HepG2 (cell line): ENCODE results near the gene LRP5. TPM values are rescaled to one million over a fixed set of nuclear protein-coding genes. Genes with fewer than 3 reads are reported as not detected.

Experiments used
- ATAC-seq: fragments of 200-7000 bp; cut with Tn5 transposase; 3 replicates; pipeline ENCODE4 v1.9.1; 2020; ENCODE audit warnings: mild to moderate bottlenecking, moderate library complexity
- BruUV-seq: library from RNA; stranded (reverse); fragments of 400-500 nt; replicated peaks from 2 replicates; lab custom pipeline; 2021; lab: Mats Ljungman, UMichigan
- CTCF ChIA-PET: fragments of 300-600 bp; formaldehyde crosslinking; extraction: SDS; loops from one replicate; lab custom pipeline; 2021; ENCODE audit warnings: low total read pairs, inconsistent platforms, low intra/inter-chr PET ratio; lab: Yijun Ruan, JAX
- POLR2A ChIA-PET: fragments of 350-600 bp; sonication (Branson Sonifier 250); formaldehyde crosslinking; loops from one replicate; lab custom pipeline; 2020; ENCODE audit warnings: antibody characterized with exemption, inconsistent platforms; lab: Yijun Ruan, JAX
- DNase-seq: peaks from one replicate; pipeline ENCODE4 v3.0.0-alpha.2; 2015; ENCODE audit warnings: low spot score
- FAIRE-seq: peaks from 3 replicates; lab custom pipeline; 2011; peaks lifted over from hg19 to GRCh38; lab: Jason Lieb, UNC
- H2AFZ ChIP-seq: one replicate; pipeline ENCODE4 v1.6.1; 2011; ENCODE audit warnings: low read length, inconsistent platforms
- H3K27ac ChIP-seq: fragments of 300-600 bp; 3 replicates; pipeline ENCODE4 v1.8.0; 2011; ENCODE audit warnings: mixed run types, mild to moderate bottlenecking, mixed read lengths, low read length, inconsistent platforms; ENCODE audit not compliant: insufficient read depth; ENCODE audit errors: extremely low read length
- H3K27me3 ChIP-seq, 2 experiments: fragments of 200-600 bp in 1 of 2; 2 replicates in 1 of 2; 3 replicates in 1 of 2; pipeline versions ENCODE4 v1.6.0 to v1.8.0; 2011; ENCODE audit warnings: low read length in 2 of 2, mild to moderate bottlenecking in 2 of 2, moderate library complexity in 2 of 2, inconsistent platforms in 1 of 2; ENCODE audit not compliant: insufficient read depth in 2 of 2, control insufficient read depth in 1 of 2
- H3K36me3 ChIP-seq, 2 experiments: fragments of 200-600 bp in 1 of 2; replicated peaks in 1 of 2; 2 replicates in 1 of 2; 3 replicates in 1 of 2; pipeline versions ENCODE4 v1.5.1 to v1.8.0; 2011; ENCODE audit warnings: low read length in 2 of 2, inconsistent platforms in 1 of 2; ENCODE audit not compliant: insufficient read depth in 2 of 2, control insufficient read depth in 1 of 2
- H3K4me1 ChIP-seq: 2 replicates; pipeline ENCODE4 v1.5.1; 2012; ENCODE audit warnings: low read length, inconsistent platforms; ENCODE audit not compliant: insufficient read depth
- H3K4me2 ChIP-seq: 2 replicates; pipeline ENCODE4 v1.6.0; 2011; ENCODE audit warnings: low read depth, low read length, inconsistent platforms
- H3K4me3 ChIP-seq, 3 experiments: fragments of 200-600 bp in 1 of 3; sonication (generic), shearing (Covaris generic) in 1 of 3; replicated peaks in 1 of 3; 2 replicates each; pipeline ENCODE4 v1.5.1; 2011 to 2016; ENCODE audit warnings: low read length in 3 of 3, inconsistent platforms in 2 of 3, low read depth in 2 of 3, mild to moderate bottlenecking in 2 of 3, control low read depth in 1 of 3, mixed read lengths in 1 of 3; ENCODE audit not compliant: insufficient read depth in 1 of 3
- H3K79me2 ChIP-seq: one replicate; pipeline ENCODE4 v1.6.1; 2011; ENCODE audit warnings: low read length, inconsistent platforms; ENCODE audit not compliant: insufficient read depth
- H3K9ac ChIP-seq: 2 replicates; pipeline ENCODE4 v1.6.0; 2011; ENCODE audit warnings: mild to moderate bottlenecking, low read depth, low read length, inconsistent platforms; ENCODE audit not compliant: insufficient read depth
- H3K9me3 ChIP-seq: 2 replicates; pipeline ENCODE4 v1.5.1; 2012; ENCODE audit warnings: mild to moderate bottlenecking, low read length
- H4K20me1 ChIP-seq: 2 replicates; pipeline ENCODE4 v1.6.0; 2011; ENCODE audit warnings: inconsistent platforms, mild to moderate bottlenecking, low read length, moderate library complexity; ENCODE audit not compliant: insufficient read depth
- AGO1 ChIP-seq: fragments of 200-400 bp; formaldehyde crosslinking; IDR thresholded peaks from 2 replicates; pipeline ENCODE4 v1.6.1; 2017; ENCODE audit warnings: mild to moderate bottlenecking, low read depth, low read length, moderate library complexity; ENCODE audit not compliant: poor library complexity, severe bottlenecking
- AGO2 ChIP-seq: fragments of 200-400 bp; formaldehyde crosslinking; optimal IDR thresholded peaks from 2 replicates; pipeline ENCODE3; 2017; ENCODE audit warnings: mild to moderate bottlenecking, low read depth, low read length, moderate library complexity
- BORCS8-MEF2B ChIP-seq: sonication (generic); formaldehyde crosslinking; IDR thresholded peaks from 2 replicates; pipeline ENCODE4 v1.8.0; 2022; ENCODE audit warnings: mild to moderate bottlenecking, missing genetic modification reagents
- BRCA1 ChIP-seq: sonication (generic); formaldehyde crosslinking; IDR thresholded peaks from 2 replicates; pipeline ENCODE4 v1.4.0; 2020; ENCODE audit warnings: missing genetic modification reagents
- KDM1A ChIP-seq: IDR thresholded peaks from 2 replicates; pipeline ENCODE4 v1.6.1; 2016; ENCODE audit warnings: missing compliant biosample characterization
- NCOR1 ChIP-seq: fragments of 200-600 bp; sonication (generic); IDR thresholded peaks from 2 replicates; pipeline ENCODE4 v1.7.0; 2017; ENCODE audit warnings: antibody characterized with exemption, low read length, borderline replicate concordance
- NFE2L2 ChIP-seq: fragments of 150-350 bp; IDR thresholded peaks from 2 replicates; pipeline ENCODE4 v1.6.1; 2014; ENCODE audit warnings: low read length
- NFIB ChIP-seq: sonication (generic); formaldehyde crosslinking; IDR thresholded peaks from 2 replicates; pipeline ENCODE4 v1.9.0; 2021; ENCODE audit warnings: missing genetic modification reagents, mild to moderate bottlenecking, borderline replicate concordance
- RBFOX2 ChIP-seq: fragments of 200-400 bp; formaldehyde crosslinking; IDR thresholded peaks from 2 replicates; pipeline ENCODE4 v1.6.1; 2017; ENCODE audit warnings: low read depth, mild to moderate bottlenecking, low read length
- RELA ChIP-seq: sonication (generic); formaldehyde crosslinking; IDR thresholded peaks from 2 replicates; pipeline ENCODE4 v1.4.0; 2020; ENCODE audit warnings: missing genetic modification reagents
- RFXAP ChIP-seq: sonication (generic); formaldehyde crosslinking; IDR thresholded peaks from 2 replicates; pipeline ENCODE4 v1.4.0; 2020; ENCODE audit warnings: missing genetic modification reagents, borderline replicate concordance
- ZFX ChIP-seq: sonication (generic); formaldehyde crosslinking; IDR thresholded peaks from 2 replicates; pipeline ENCODE4 v1.4.0; 2020; ENCODE audit warnings: mild to moderate bottlenecking, low read depth, missing genetic modification reagents, moderate library complexity
- ZNF274 ChIP-seq: sonication (generic); formaldehyde crosslinking; IDR thresholded peaks from 2 replicates; pipeline ENCODE4 v1.5.1; 2020; ENCODE audit warnings: mild to moderate bottlenecking, missing genetic modification reagents
- ZNF446 ChIP-seq: sonication (generic); formaldehyde crosslinking; IDR thresholded peaks from 2 replicates; pipeline ENCODE4 v1.5.0; 2020; ENCODE audit warnings: mild to moderate bottlenecking, missing genetic modification reagents
- ZNF615 ChIP-seq: sonication (generic); formaldehyde crosslinking; IDR thresholded peaks from 2 replicates; pipeline ENCODE4 v1.5.0; 2020; ENCODE audit warnings: mild to moderate bottlenecking, missing genetic modification reagents, borderline replicate concordance
- WGBS: methylation state at CpG from one replicate; pipeline ENCODE4 v1.1.6; 2017; ENCODE audit warnings: low lambda C conversion rate; 5-methylcytosine and 5-hydroxymethylcytosine counted together
- in situ Hi-C: cut with HindIII; loops from 2 replicates; pipeline ENCODE4 v1.10.0; 2017; ENCODE audit warnings: low pct_unique_long_range_greater_than_20kb; ENCODE audit not compliant: extremely low pct_ligation_motif_present
- intact Hi-C: fragments of 100-400 bp; cut with micrococcal nuclease; formaldehyde crosslinking; loops from one replicate; pipeline ENCODE4 v1.10.0; 2022; ENCODE audit not compliant: unreplicated experiment
- polyA plus RNA-seq, 8 experiments: library from polyadenylated mRNA; depleted of rRNA in 3 of 8; stranded (reverse) in 7 of 8; unstranded in 1 of 8; fragments of >200 nt; fragmentation: Illumina TruSeq in 4 of 8; extraction: Trizol in 4 of 8; gene quantifications; 2 replicates each; pipeline versions ENCODE4 v1.2.1 to v1.2.3, GENCODE V29; 2011 to 2016; ENCODE audit warnings: low read depth in 4 of 8, missing spikeins in 1 of 8, mixed read lengths in 1 of 8; ENCODE audit not compliant: insufficient read depth in 1 of 8
- total RNA-seq, 5 experiments: library from RNA; depleted of rRNA; stranded (reverse); fragments of >200 nt; fragmentation: Illumina TruSeq; extraction: Trizol; gene quantifications; 2 replicates each; pipeline ENCODE4 v1.2.3, GENCODE V29; 2016; ENCODE audit warnings: low read depth in 1 of 5
- TF ChIP-seq, protein P1 (sequence below): sonication (generic); formaldehyde crosslinking; IDR thresholded peaks from 2 replicates; pipeline ENCODE4 v1.4.0; 2020; ENCODE audit warnings: low read depth, mild to moderate bottlenecking, missing genetic modification reagents

Gene LRP5
- total and polyA plus RNA-seq, 2 of the 13 experiments (the other 11 are each of a cell fraction or from before 2014, with no cell fraction given) = 40.4 to 64.0 TPM

GRCh38 chr11:68314203-68315170 is 2.1 kb downstream of the LRP5 start:
- Histone ChIP-seq H4K20me1 (peaks cover 39% of the 10 kb centered on the region), H3K9me3 (no peaks in the 10 kb centered on the region), H3K79me2 (peaks cover 64% of the 10 kb centered on the region), H3K27ac (peak overlapping the region; percentile 91), H3K9ac (peak overlapping the region; percentile 96), H3K36me3 (peaks cover 0 to under 1% of the 10 kb centered on the region in 2 experiments; a peak in 2 of 5 replicates), H3K4me2 (peak overlapping the region; percentile 86), H3K4me3 (peak overlapping the region; percentile 89 to 98 (median 95)), H3K4me1 (peaks cover 67% of the 10 kb centered on the region), H3K27me3 (no peaks in the 10 kb centered on the region; a peak in 1 of 5 replicates), H2AFZ (no peak overlapping the region)
- in situ Hi-C loops (loop anchor here (5.0 kb wide), 1 partner anchor 68 kb away; no protein-coding TSS in a partner anchor), intact Hi-C loops (loop anchor here (2.0 to 5.0 kb wide), 4 partner anchors 14 to 58 kb away; no protein-coding TSS in a partner anchor)
- ChIA-PET CTCF (no interaction called here), POLR2A (interaction anchor here (0.7 to 5.9 kb wide), 16 partner anchors 11 to 146 kb away, joined by 3 to 209 read pairs (median 8); partner anchors contain the start of genes C11orf24 and PPP6R3)
- no peak for FAIRE-seq
- WGBS = 0% methylated on average over 20 of the region's 27 CpGs
- BruUV-seq = TSS peak; percentile 95
- DNase-seq = no peak
- ATAC-seq = peak; percentile 11
- TF ChIP-seq ZNF615 (CRISPR knock-in tag) (peak; percentile 57; the same call in 1 of the 2 replicates), NFE2L2 (no peak), NCOR1 (peak; percentile 2; the same call in 1 of the 2 replicates), BORCS8-MEF2B (CRISPR knock-in tag) (no peak), RBFOX2 (peak; percentile 51), AGO2 (peak; percentile 66), ZFX (CRISPR knock-in tag) (peak; percentile 15; the same call in 1 of the 2 replicates), BRCA1 (CRISPR knock-in tag) (0 out of 2 replicates have a peak, but pooled peaks have one; percentile 12), KDM1A (no peak), RELA (peak; percentile 17; the same call in 1 of the 2 replicates), ZNF274 (CRISPR knock-in tag) (no peak), RFXAP (CRISPR knock-in tag) (0 out of 2 replicates have a peak, but pooled peaks have one; percentile 7), ZNF446 (peak; percentile 60; the same call in 1 of the 2 replicates), AGO1 (no peak), NFIB (CRISPR knock-in tag) (no peak)
- TF ChIP-seq, protein P1, sequence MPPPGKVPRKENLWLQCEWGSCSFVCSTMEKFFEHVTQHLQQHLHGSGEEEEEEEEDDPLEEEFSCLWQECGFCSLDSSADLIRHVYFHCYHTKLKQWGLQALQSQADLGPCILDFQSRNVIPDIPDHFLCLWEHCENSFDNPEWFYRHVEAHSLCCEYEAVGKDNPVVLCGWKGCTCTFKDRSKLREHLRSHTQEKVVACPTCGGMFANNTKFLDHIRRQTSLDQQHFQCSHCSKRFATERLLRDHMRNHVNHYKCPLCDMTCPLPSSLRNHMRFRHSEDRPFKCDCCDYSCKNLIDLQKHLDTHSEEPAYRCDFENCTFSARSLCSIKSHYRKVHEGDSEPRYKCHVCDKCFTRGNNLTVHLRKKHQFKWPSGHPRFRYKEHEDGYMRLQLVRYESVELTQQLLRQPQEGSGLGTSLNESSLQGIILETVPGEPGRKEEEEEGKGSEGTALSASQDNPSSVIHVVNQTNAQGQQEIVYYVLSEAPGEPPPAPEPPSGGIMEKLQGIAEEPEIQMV = 0 out of 2 replicates have a peak, but pooled peaks have one; percentile 10
